Stimulated activated CD4-positive, alpha-beta T cell treated with anti-CD3 and anti-CD28 coated beads, Interleukin-12 subunit alpha, Interleukin-12 subunit beta, amount 100 ng/mL, for 24 hours (primary cell): ENCODE measurements around the gene TTLL6.

Experiments used
- DNase-seq, 2 experiments: peaks; one replicate each; pipeline ENCODE4 v3.0.0-alpha.2; 2020; ENCODE audit warnings: low read depth in 2 of 2

The TTLL6 gene

DNA sequence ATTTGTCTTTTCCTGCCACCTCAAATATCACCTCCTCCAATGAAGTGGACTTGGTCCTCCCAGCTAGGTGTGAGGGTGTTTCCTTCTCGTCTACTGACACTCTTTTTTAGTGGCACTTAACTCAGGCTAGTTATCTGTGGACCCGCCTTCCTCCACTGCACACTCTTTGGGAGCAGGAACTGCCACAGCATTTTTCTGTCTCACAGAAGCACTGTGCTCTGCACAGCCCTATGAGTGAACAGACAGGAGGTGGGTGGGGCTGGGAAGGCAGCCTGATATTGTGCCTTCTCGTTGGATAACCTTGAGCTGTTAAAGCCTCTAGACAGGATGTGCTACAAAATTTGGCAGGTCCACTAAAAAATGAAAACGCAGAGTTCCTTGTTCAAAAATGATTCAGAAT lies 56.6 kb downstream of the TTLL6 start:
- DNase-seq = no peak

DNA sequence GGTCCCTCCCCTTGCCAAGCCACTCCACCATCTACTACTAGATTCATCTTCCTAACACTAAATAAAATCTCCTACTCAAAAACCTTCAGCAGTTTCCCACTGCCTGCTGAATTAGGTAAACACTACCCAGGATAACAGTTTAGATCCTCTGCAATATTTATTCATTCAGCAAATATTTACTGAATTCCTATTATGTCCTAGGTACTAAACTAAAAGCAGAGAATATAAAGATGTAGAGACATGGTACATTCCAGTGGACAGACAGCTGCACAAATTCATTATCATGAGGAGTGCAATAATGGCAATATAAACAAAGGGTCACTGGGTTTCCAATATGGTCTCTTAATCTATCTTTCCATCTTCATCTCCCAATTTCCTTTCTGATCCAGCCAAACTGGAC lies 57.7 kb downstream of the TTLL6 start:
- no peak for DNase-seq

DNA sequence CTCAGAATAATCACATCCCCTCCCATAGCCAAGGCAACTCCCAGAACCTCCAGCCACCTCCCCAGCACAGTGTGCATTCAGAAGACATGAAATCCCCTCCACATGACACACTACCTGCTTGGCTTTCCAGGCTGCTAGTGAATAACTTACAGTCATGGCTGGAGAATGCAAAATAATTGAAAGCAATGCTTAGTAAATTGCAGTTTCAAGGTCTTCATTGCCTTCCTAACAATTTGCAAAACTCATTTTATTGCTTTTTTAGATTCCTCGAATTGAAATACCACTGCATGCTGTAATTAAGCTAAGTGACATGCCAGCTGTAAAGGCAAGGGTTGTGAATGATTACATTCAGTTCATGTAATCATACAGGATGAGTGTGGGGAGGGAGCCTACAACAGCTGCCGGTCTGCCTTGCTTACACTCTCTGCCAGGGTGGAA lies 59.5 kb downstream of the TTLL6 start:
- DNase-seq = no peak

DNA sequence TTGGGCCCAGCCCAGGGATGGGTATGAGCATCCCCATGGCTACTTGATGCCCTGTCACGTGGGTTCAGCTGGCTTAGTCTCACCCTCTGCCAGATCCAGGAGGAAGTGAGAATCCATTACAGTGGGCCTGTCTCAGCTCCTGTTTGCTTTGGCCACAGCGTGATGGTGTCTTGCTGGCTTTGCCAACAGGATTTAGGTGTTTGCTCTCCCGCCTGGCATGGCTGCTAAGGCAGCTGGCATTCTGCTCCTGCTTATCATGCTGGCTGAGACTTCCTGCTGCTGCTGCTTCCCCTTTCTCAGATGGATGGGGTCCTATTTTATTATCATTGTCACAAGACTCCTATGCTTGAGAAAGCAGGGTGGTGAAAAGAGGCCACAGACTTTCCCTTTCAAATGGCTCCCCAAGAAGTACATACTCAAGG lies 60.2 kb downstream of the TTLL6 start:
- DNase-seq = no peak

DNA sequence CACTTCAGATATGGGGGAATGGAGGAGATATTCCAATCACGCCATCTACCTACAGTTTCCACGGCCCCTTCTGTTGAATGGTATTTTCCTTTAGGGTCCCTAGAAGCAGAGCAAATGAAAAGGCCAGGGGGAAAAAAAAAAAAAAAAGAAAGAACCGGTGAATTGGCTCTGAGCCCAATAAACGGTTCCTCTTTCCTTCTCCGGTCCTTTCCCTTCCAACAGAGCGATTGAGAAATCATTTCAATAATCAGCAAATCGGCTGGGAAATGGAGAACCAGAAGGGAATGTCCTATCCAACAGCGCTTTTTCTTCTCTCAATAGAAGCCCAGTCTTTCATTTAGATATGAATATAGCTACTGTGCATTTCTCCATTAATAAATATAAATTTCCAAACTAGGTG lies 61.7 kb downstream of the TTLL6 start:
- DNase-seq = no peak

DNA sequence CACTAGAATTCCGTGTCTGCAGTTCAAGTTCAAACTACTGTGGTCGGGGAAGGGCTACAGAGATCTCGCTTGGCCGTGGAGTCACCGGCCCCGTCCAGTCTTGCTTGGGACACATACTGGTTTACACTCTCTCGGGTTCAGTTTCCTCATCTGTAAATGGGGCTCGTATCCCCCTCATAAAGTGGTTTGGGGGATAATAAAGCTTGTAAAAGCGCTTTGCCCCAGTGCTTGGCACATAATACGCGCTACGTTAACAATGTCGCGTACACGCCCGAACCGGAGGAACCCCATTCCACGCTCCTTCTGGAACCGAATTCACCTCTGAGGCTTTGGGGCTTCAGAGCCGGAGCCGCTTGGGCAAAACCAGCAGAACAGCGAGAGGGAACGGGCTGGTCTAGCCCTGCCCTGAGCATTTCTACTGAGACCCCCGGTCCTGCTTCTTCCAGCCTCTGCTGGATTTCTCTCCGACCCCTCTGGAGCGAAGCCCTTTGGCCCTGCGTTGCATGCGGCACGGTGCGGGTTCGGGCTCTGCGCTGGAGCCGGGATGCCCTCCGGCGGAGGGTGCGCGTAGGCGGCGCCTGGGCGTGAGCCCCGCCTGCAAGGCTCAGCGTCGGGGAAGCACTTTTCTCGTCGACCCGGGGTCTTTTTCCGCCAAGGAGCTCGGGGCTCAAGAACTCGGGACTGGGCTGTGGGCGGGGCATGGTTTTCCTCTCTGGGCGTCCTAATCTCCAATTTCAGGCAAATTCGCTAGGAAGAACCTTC lies 62.3 kb downstream of the TTLL6 start:
- DNase-seq = no peak

DNA sequence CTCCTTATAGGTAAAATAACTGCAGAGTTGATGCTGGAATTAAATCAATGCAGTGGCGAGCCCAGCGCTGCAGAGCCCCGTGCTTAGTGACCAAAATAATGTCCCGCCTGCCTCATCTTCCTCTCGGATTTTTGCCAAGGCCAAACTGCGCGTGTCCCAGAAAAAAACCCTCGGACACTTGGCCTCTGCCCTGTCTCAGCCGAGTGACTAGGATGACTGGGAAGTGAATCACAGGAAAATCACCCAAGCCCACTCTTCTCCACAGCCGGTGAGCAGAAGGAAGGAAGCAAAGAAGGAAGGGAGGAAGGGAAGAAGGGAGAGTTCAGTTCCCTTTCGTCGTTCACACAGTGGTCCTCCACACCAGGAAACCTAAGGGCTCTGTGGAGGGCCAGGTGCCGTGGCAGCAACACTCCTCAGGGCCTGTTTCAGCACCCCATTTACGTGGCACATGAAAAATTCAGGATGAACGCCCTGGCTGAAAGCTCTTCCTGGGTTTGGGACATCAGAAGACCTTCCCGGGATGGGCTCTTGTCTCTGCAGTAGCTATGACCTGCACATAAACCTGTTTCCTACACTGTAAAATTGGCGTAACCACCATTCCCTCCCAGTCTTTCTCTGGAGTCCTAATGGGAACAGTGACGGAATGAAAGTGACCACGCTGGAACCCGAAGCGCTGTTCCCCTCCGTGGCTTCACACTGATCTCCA lies 63.1 kb downstream of the TTLL6 start:
- DNase-seq = no peak

DNA sequence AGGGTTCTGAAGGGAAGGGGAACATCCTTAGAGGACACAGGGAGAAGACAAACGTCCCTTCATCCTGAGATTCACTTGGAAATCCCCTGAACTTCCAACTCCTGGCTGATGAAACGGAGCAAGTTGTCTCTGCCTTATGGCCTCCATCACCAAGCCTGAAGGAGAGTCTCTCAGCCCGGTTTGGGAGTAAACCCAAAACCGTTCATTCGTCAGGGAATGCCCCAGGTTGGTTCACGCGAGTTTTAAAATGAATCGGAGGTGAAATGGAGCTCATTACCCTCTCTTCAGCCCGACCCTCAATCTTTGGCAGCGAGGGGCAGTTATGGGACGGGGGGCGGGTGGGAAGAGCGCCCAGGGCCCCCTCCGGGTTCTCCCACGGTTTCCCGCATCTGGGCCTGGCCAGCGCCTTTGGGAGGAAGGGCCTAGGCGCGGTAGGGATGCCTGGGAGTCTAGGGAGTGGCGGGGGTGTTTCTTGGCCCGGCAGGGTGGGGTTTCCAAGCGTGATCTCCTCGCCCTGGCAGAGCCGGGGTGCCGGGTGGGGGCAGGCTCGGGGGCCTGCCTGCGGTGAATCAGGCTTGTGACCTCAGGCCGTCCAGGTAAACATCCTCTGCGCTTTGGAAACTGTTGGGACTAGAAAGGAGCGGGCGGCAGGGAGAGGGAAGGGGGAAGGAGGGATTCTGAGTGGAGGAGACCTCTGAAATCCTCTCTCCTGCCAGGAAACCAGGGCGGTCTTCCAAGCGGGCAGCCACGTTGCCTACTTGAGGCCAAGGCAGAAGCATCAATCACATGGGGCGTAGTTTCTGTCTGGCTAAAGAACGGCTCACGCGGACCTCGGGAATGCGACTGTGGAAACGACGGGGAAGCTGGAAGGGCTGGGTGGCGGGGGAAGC lies 64.4 kb downstream of the TTLL6 start:
- DNase-seq = no peak

DNA sequence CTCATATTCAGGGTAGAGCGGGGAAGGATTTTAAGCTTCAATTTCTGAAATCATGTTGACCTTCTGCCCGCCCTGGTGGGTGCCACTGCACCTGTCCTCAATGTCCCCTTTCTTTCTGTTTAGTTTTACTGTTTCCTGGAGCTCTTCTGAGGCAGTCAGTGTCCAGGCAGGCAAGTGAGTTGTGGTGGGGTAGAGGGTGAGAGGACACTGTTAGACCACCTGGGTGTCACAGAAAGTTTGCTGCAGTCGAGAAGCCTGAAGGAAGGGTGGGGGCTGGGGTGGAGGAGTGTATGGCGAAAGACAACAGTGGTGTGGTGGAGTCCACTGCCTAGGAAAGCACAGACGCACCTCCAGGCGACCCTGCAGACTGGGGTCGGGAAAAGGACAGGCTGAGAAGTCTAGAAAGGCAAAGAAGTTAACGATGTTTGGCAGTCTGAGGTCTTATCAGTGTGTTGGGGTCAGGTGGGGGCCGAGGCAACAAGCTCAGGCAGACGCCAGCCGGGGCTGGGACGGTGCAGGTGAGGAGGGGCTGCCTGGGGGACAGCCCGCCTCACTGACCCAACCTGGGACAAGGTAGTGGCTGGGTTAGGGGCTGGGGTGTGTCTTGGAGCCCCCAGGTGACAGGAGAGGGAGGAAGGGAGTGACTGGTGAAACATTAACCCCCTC lies 65.2 kb downstream of the TTLL6 start:
- DNase-seq = no peak

DNA sequence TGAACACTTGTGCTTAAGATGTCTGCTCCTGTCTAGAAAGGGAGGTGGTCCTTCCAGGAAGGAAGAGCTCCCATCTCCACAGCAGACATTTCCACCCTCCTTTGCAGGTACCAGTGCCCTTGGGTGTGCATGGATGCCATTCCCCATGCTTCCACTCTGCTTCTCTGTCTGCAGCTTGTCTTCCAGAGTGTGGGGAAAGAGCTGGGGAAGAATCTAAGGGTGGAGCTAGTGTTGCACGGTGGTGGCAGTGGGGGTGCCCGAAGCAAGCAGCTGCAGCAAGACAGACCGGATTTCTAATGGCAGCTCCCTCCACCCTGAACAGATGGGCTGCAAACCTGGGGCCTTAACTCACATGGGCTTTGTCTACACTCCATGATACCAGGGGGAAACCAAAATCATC lies 65.9 kb downstream of the TTLL6 start:
- DNase-seq = no peak

DNA sequence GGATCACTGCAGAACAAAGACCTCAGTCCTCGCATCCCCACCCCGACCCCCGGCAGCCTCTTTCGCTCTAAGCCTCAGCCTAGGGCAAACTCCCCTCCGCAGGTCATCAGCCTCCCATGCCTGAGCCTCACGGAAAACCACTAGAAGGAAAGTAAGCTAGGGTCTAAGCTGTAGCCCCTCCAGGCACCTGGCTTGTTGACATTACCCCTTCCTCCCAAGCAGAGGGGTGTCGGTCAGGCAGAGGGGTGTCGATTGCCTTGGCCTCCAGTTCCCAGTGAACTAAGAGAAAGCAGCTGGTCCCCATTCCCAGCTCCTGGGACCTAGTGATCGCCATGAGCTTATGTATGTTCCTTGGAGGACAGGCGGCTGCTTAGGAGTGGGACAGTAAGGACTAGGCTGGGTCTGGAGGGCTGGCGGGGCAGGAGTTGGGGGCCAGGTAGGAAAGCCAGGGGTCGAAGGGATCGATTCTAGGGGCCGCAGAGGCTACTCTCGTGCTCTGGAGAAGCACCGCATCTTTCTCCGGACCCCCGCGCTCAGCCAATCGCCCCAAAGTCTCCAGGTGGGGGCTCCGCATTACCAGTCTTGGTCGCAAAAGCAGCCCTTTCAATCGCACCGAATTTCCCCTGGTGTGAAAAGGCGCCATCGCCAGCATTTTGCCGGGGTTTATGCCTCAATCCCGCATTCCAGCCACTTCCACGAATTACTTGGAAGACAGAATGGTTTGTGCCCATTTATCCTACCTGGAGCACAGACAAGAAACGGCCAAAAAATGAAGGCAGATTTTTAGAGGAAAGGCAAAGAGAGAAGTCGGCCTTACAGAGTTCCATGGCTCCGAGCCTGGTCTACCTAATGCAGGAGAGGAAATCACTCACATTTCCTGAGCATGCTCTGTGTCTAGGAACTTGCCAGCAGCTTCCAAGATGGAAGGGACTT lies 67.1 kb downstream of the TTLL6 start:
- DNase-seq = no peak

DNA sequence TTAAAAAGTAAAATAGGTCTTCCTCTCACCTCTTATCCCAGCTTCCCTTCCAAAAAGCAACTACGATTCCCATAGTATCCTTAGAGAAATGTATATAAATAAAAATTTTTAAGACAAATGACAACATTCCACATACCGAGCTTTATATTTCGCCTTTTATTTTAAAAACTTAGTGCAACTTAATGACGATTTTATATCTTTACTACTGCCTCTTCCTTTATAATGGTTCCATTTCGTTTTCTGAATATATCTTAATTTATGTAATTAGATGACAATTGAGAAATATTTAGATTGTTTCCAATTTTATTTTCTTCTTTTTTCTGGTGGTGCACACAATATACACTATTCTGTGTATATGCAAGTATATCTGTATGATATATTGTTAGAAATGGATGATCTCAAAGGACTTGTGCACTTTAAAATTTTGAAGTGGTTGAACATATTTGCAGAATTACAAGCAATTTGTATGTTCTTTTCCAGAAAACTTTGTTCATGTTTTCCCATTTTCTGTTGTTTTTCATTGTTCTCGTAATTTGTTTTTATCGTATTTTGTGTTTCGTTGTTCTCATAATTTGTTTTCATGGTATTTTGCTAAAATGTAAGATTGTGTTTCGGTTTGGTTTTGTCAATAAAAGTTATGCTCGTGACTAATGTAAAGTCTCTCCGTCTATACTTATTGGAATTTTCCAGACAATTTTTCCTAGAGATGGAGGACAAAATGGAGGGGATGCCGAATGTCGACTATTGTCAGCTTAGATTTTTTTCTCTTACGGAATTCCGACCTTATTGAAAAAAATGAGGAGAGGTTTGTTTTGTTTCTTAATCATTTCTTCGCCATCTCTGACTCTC lies 68.1 kb downstream of the TTLL6 start:
- DNase-seq = no peak

DNA sequence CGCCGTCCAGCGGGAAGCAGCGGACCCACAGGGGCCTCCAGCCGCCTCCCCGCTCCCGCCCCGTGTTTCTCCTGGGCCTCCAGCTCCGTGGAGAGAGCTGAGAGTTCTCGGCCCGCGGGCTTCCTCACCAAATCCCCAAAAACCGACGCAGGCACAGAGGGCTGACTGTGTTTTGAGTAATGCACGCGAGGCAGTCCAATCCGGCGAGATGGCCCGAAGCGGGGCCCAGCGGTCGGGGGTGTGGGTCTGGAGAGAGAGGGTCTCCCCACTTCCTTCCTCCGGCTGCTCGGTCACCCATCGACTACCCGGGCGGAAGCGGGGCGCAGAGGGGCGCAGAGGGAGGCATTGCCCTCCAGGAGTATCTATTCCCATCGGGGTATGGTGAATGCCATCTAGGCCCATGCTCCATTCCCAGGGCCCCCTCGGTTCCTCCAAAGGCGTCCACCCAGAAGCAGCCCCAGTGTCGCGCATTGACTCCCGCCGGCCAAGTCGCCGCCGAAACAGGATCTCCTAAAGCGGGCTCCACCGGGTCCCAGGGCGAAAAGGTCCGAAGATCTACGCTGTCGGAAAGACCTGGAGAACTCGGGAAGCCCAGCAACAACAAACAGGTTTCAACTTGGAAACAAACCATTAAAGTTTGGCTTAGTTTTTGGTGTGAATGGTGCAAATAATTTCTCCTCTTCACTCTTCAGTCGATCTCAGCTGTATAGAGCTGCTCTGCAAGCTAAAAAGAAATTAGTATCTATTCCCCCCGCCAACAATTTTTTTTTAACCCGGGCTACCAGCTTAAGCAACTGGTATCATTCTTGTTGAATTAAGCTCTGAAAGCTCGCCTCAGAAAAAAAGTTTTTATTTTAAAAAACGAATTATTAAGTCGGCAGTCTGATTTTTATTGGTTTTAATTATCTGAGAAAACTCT lies 69.3 kb downstream of the TTLL6 start:
- no peak for DNase-seq

DNA sequence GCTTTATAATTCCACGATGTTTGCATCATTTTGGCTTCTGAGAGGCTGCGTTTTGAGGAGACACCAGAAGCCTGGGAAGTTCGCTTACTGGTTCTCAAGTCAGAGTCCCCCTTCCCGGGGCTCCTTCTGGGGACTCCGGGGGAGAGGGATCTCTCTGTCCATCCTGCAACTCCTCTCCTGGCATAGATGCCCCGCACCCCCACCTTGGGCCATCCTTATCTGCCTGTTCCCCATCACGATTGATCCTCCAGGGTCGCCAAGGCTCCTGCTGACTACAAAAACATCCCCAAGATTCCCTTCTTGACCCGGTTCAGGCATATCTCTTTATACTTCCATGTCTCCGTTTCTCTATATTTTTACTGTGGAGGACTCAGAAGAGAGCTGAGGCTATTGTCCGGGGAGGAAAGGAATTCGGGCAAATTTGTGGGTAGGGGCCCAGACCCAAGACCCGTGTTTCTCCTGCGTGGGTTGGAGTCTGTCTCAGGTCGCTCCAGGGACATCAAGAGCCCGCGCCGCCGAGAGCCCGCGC lies 70.0 kb downstream of the TTLL6 start:
- no peak for DNase-seq

DNA sequence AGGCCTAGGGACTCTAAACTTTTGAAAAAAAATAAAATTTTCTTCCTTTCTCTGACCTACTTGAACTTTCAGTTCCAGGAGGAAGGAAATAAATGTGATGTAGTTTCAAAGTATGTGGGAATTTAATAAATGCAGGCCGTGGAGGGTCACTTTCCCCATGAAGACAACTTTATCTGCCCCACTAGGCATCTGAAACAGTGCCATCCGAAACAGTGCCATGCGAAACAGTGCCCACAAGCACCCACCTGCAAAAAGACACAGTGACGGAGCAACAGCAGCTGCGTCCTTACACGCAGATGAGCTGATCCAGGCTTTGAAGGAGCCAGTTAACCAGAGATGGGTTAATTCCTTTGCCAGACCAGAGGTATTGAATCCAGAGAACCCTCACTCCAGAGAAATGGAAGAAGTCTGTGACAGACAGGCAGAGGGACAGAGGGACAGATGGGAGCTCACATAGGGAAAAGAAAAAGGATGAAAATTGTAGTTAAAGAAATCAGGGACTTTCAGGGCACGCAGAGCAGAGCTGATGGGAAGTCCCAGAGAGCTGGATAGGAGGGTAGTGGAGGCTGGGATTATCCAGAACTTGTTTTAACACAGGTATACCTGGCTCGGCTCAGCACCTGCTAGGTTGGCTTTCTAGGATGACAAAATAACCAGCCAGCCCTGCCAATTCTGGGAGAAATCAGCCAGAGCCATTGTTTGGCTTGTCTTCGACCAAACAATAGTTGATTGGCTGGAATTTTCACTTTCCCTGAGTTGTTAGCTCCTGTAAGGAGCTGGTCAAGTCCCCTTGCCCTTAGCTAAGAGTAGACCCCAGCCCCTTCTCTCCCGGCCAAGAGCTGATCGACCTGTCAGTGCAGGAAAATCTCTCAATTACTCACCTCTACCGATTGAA lies 71.4 kb downstream of the TTLL6 start:
- DNase-seq = no peak

DNA sequence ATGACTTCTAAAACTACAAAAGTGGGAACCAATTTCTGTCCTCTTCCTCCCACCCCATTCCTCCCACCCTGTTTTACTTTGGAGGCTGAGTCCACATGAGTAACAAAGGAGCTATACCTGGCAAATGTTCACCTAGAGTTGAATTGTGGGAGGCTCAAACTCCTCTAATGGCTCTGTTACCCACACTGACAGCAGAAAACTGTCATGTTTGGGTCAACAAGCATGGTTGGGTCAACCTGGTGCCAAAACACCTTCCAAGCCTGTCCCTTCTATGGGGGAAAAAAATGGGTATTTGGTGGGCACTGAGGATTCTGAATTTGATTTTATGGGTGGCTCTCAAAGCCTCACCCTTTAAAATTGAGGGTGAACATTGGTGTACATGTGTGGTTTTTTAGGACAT lies 76.5 kb downstream of the TTLL6 start:
- DNase-seq = no peak

DNA sequence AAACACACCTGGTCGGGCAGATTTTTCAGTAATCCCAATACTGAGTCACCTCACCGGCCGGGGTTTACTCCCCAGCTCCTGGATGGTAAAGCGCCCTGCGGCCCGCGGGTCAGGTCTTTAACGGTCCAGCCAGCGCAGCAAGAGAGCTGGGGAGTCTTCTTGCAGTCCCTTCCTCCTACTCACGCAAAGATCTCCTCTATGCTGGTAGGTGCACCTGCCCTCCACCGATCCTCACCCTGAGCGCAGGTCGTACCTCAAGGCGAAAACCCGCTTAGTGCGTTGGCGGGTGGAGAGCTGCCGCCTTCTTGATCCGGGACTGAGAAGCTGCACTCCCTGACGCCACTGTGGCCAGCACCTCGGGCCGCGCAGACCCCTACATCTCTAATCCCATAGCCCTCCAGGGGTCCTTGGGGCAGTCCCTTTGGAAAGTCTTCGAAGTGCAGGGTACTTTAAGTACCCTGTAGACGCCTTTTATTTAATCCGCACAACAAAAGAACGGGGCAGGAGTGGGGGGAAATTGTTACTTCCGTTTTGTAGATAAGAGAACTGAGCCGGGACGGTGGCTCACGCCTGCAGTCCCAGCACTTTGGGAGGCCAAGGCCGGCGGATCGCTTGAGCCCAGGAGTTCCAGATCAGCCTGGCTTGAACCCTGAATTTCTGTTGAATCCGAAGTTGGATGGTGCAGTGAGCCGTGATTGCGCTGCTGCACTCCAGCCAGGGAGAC lies 78.1 kb downstream of the TTLL6 start:
- DNase-seq = no peak
